IMR-90 (cell line): ENCODE results near the gene DEFB129. TPM values are rescaled to one million over a fixed set of nuclear protein-coding genes. Genes with fewer than 3 reads are reported as not detected.

Experiments used
- ATAC-seq: fragments of 200-7000 bp; cut with Tn5 transposase; 2 replicates; pipeline ENCODE4 v1.9.1; 2020; ENCODE audit warnings: low read depth, mild to moderate bottlenecking, moderate library complexity
- BruUV-seq: library from RNA; stranded (reverse); fragments of 400-500 nt; replicated peaks from 2 replicates; lab custom pipeline; 2021; lab: Mats Ljungman, UMichigan
- CTCF ChIA-PET: fragments of 300-600 bp; formaldehyde crosslinking; extraction: SDS; loops from one replicate; lab custom pipeline; 2021; ENCODE audit warnings: antibody characterized with exemption; lab: Yijun Ruan, JAX
- POLR2A ChIA-PET: fragments of 300-600 bp; sonication (Branson Sonifier 250); formaldehyde crosslinking; loops from one replicate; lab custom pipeline; 2022; ENCODE audit warnings: antibody characterized with exemption; ENCODE audit not compliant: unreplicated experiment; lab: Charles Lee
- DNase-seq: peaks from one replicate; pipeline ENCODE4 v3.0.0; 2013
- H2AFZ ChIP-seq: replicated peaks from 2 replicates; pipeline ENCODE3; 2013; ENCODE audit warnings: low read length, mild to moderate bottlenecking; ENCODE audit not compliant: poor library complexity
- H2AK5ac ChIP-seq: 2 replicates; pipeline ENCODE4 v1.6.1; 2013; ENCODE audit warnings: low read depth, low read length, inconsistent platforms
- H2AK9ac ChIP-seq: replicated peaks from 2 replicates; pipeline ENCODE3; 2013; ENCODE audit warnings: mild to moderate bottlenecking, low read depth, low read length, moderate library complexity; ENCODE audit not compliant: poor library complexity
- H2BK120ac ChIP-seq: 2 replicates; pipeline ENCODE4 v1.6.1; 2013; ENCODE audit warnings: low read depth, low read length, inconsistent platforms
- H2BK15ac ChIP-seq: 3 replicates; pipeline ENCODE4 v1.6.1; 2013; ENCODE audit warnings: low read depth, low read length, inconsistent platforms
- H2BK20ac ChIP-seq: 2 replicates; pipeline ENCODE4 v1.6.1; 2013; ENCODE audit warnings: low read depth, mild to moderate bottlenecking, inconsistent platforms, low read length, moderate library complexity
- H2BK5ac ChIP-seq: 2 replicates; pipeline ENCODE4 v1.6.1; 2013; ENCODE audit warnings: mild to moderate bottlenecking, low read depth, low read length, inconsistent platforms; ENCODE audit not compliant: poor library complexity, severe bottlenecking
- H3K14ac ChIP-seq: replicated peaks from 2 replicates; pipeline ENCODE4 v1.6.1; 2013; ENCODE audit warnings: low read depth, low read length, inconsistent platforms
- H3K18ac ChIP-seq: 2 replicates; pipeline ENCODE4 v1.6.1; 2013; ENCODE audit warnings: low read depth, low read length, control low read depth
- H3K23ac ChIP-seq: 2 replicates; pipeline ENCODE4 v1.6.1; 2013; ENCODE audit warnings: low read depth, low read length, inconsistent platforms
- H3K27ac ChIP-seq: 2 replicates; pipeline ENCODE4 v1.5.1; 2013; ENCODE audit warnings: mild to moderate bottlenecking, control low read depth, low read length; ENCODE audit not compliant: insufficient read depth
- H3K27me3 ChIP-seq: 2 replicates; pipeline ENCODE4 v1.6.1; 2013; ENCODE audit warnings: low read length; ENCODE audit not compliant: control insufficient read depth, insufficient read depth
- H3K36me3 ChIP-seq: 2 replicates; pipeline ENCODE4 v1.6.1; 2013; ENCODE audit warnings: low read length, mixed read lengths; ENCODE audit not compliant: control insufficient read depth, insufficient read depth
- H3K4ac ChIP-seq: 2 replicates; pipeline ENCODE4 v1.6.1; 2013; ENCODE audit warnings: low read depth, low read length, inconsistent platforms
- H3K4me1 ChIP-seq: 2 replicates; pipeline ENCODE4 v1.6.1; 2013; ENCODE audit warnings: low read length, mixed read lengths; ENCODE audit not compliant: control insufficient read depth, insufficient read depth
- H3K4me2 ChIP-seq: 2 replicates; pipeline ENCODE4 v1.6.1; 2013; ENCODE audit warnings: low read depth, mild to moderate bottlenecking, control low read depth, low read length, moderate library complexity
- H3K4me3 ChIP-seq: 2 replicates; pipeline ENCODE4 v1.5.1; 2013; ENCODE audit warnings: low read depth, mild to moderate bottlenecking, control low read depth, low read length, moderate library complexity; ENCODE audit not compliant: insufficient read depth
- H3K56ac ChIP-seq: 2 replicates; pipeline ENCODE4 v1.6.1; 2013; ENCODE audit warnings: low read length, inconsistent platforms; ENCODE audit not compliant: insufficient read depth; ENCODE audit errors: extremely low read depth
- H3K79me1 ChIP-seq, 2 experiments: 2 replicates each; pipeline ENCODE4 v1.6.1; 2013; ENCODE audit warnings: low read length in 2 of 2, inconsistent platforms in 1 of 2, low read depth in 1 of 2
- H3K9ac ChIP-seq: 2 replicates; pipeline ENCODE4 v1.6.1; 2013; ENCODE audit warnings: low read depth, low read length, control low read depth
- H3K9me1 ChIP-seq: 2 replicates; pipeline ENCODE4 v1.6.1; 2013; ENCODE audit warnings: low read length, inconsistent platforms; ENCODE audit not compliant: insufficient read depth
- H3K9me3 ChIP-seq: 2 replicates; pipeline ENCODE4 v1.6.1; 2013; ENCODE audit warnings: low read length; ENCODE audit not compliant: control insufficient read depth, insufficient read depth
- H4K20me1 ChIP-seq: 2 replicates; pipeline ENCODE4 v1.6.1; 2013; ENCODE audit warnings: low read length, inconsistent platforms; ENCODE audit not compliant: insufficient read depth
- H4K5ac ChIP-seq: 2 replicates; pipeline ENCODE4 v1.6.1; 2013; ENCODE audit warnings: mild to moderate bottlenecking, low read depth, low read length, control low read depth
- H4K8ac ChIP-seq, 2 experiments: 2 replicates each; pipeline ENCODE4 v1.6.1; 2013; ENCODE audit warnings: low read depth in 2 of 2, low read length in 2 of 2, control low read depth in 1 of 2, inconsistent platforms in 1 of 2
- H4K91ac ChIP-seq: 2 replicates; pipeline ENCODE4 v1.6.1; 2013; ENCODE audit warnings: low read depth, low read length, inconsistent platforms; ENCODE audit not compliant: insufficient read depth
- CEBPB ChIP-seq: IDR thresholded peaks from 2 replicates; pipeline ENCODE4 v1.6.1; 2012; ENCODE audit warnings: low read depth, low read length, improper control_type of control experiment
- CHD1 ChIP-seq: IDR thresholded peaks from 2 replicates; pipeline ENCODE4 v1.6.1; 2012; ENCODE audit warnings: low read depth, low read length, improper control_type of control experiment
- FOS ChIP-seq: fragments of 150-350 bp; IDR thresholded peaks from 2 replicates; pipeline ENCODE4 v1.6.1; 2016; ENCODE audit warnings: low read depth, low read length
- MAZ ChIP-seq: IDR thresholded peaks from 2 replicates; pipeline ENCODE4 v1.6.1; 2012; ENCODE audit warnings: low read depth, mild to moderate bottlenecking, low read length, improper control_type of control experiment, moderate library complexity, borderline replicate concordance
- NFE2L2 ChIP-seq: fragments of 150-350 bp; IDR thresholded peaks from 2 replicates; pipeline ENCODE4 v1.6.1; 2016; ENCODE audit warnings: low read depth, mild to moderate bottlenecking, low read length
- POLR2A ChIP-seq: IDR thresholded peaks from 2 replicates; pipeline ENCODE4 v1.6.1; 2012; ENCODE audit warnings: mild to moderate bottlenecking, low read depth, low read length
- RFX5 ChIP-seq: IDR thresholded peaks from 2 replicates; pipeline ENCODE4 v1.8.0; 2012; ENCODE audit warnings: low read depth, mild to moderate bottlenecking, low read length, moderate library complexity
- USF2 ChIP-seq: fragments of 150-350 bp; IDR thresholded peaks from 2 replicates; pipeline ENCODE4 v1.6.1; 2017; ENCODE audit warnings: mild to moderate bottlenecking, antibody characterized with exemption, low read length, low read depth
- WGBS, 2 experiments: methylation state at CpG; one replicate each; pipeline versions ENCODE4 v1.1.5 to v1.1.7; 2013; ENCODE audit warnings: missing lambda C conversion rate in 2 of 2; ENCODE audit not compliant: insufficient read length in 1 of 2; ENCODE audit errors: extremely low coverage in 2 of 2; 5-methylcytosine and 5-hydroxymethylcytosine counted together
- dilution Hi-C: fragments of 300-500 bp; cut with HindIII; formaldehyde crosslinking; loops from one replicate; pipeline ENCODE4 v1.14.3; 2018; ENCODE audit warnings: low sequenced_read_pairs; ENCODE audit not compliant: unreplicated experiment
- in situ Hi-C: fragments of 300-500 bp; cut with MboI; formaldehyde crosslinking; loops from 3 replicates; pipeline ENCODE4 v1.14.3; 2019; ENCODE audit warnings: low sequenced_read_pairs, inconsistent platforms, mixed read lengths
- intact Hi-C: fragments of 100-400 bp; cut with micrococcal nuclease; formaldehyde crosslinking; loops from 2 replicates; pipeline ENCODE4 v1.10.0; 2022
- polyA plus RNA-seq, 3 experiments: library from polyadenylated mRNA; depleted of rRNA; stranded (reverse); fragments of >200 nt; gene quantifications; 2 replicates each; pipeline ENCODE4 v1.2.3, GENCODE V29; 2012; ENCODE audit warnings: low replicate concordance in 1 of 3
- total RNA-seq: library from RNA; depleted of rRNA; stranded (reverse); fragments of >200 nt; gene quantifications from 2 replicates; pipeline ENCODE4 v1.2.3, GENCODE V29; 2012
- TF ChIP-seq, protein P1 (sequence below): fragments of 150-350 bp; IDR thresholded peaks from 2 replicates; pipeline ENCODE4 v1.6.1; 2016; ENCODE audit warnings: low read depth, mild to moderate bottlenecking, low read length, moderate library complexity, borderline replicate concordance

Gene DEFB129
- total and polyA plus RNA-seq, 2 of the 4 experiments (the other 2 are of a cell fraction): not detected

- no peak overlapping the region for H2AK9ac ChIP-seq
- dilution Hi-C loops: no loop called here
- H3K23ac ChIP-seq: no peak overlapping the region
- H2AK5ac ChIP-seq: no peak overlapping the region
- H3K9me1 ChIP-seq: no peaks in the 10 kb centered on the region
- no peak overlapping the region for H3K9ac ChIP-seq
- no peak overlapping the region for H3K27ac ChIP-seq
- in situ Hi-C loops: no loop called here
- TF ChIP-seq NFE2L2 (no peak), CHD1 (no peak), MAZ (no peak), POLR2A (no peak), RFX5 (no peak), USF2 (no peak), FOS (no peak), CEBPB (no peak)
- TF ChIP-seq, protein P1, sequence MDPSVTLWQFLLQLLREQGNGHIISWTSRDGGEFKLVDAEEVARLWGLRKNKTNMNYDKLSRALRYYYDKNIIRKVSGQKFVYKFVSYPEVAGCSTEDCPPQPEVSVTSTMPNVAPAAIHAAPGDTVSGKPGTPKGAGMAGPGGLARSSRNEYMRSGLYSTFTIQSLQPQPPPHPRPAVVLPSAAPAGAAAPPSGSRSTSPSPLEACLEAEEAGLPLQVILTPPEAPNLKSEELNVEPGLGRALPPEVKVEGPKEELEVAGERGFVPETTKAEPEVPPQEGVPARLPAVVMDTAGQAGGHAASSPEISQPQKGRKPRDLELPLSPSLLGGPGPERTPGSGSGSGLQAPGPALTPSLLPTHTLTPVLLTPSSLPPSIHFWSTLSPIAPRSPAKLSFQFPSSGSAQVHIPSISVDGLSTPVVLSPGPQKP: no peak
- peaks cover 40% of the 10 kb centered on the region for H3K36me3 ChIP-seq
- H3K4me3 ChIP-seq: no peak overlapping the region
- no peak for DNase-seq
- H2BK120ac ChIP-seq: no peak overlapping the region
- no peak overlapping the region for H3K4ac ChIP-seq
- H3K27me3 ChIP-seq: no peaks in the 10 kb centered on the region
- no peaks in the 10 kb centered on the region for H3K4me1 ChIP-seq
- no peak overlapping the region for H4K91ac ChIP-seq
- no peak overlapping the region for H2BK15ac ChIP-seq
- H3K18ac ChIP-seq: no peak overlapping the region
- no peaks in the 10 kb centered on the region for H4K20me1 ChIP-seq
- no peak for ATAC-seq
- H3K9me3 ChIP-seq: no peaks in the 10 kb centered on the region
- 84% methylated on average over 27 of the region's 88 CpGs; no CpG with 5 or more reads in 1 of the 2 experiments for WGBS, 2 experiments
- H2BK20ac ChIP-seq: no peak overlapping the region
- no peaks in the 10 kb centered on the region for H3K79me1 ChIP-seq
- no TSS peak for BruUV-seq
- intact Hi-C loops: no loop called here
- no peak overlapping the region for H3K4me2 ChIP-seq
- no peak overlapping the region for H2BK5ac ChIP-seq
- no peak overlapping the region for H3K56ac ChIP-seq
- H2AFZ ChIP-seq: no peak overlapping the region
- ChIA-PET POLR2A (no interaction called here), CTCF (no interaction called here)
- no peak overlapping the region for H3K14ac ChIP-seq
- no peak overlapping the region for H4K5ac ChIP-seq
- H4K8ac ChIP-seq: no peak overlapping the region
Observed at GRCh38 chr20:278607-279571, 51.8 kb downstream of the DEFB129 start.
